K562 (cell line): ENCODE measurements around the gene GGT1. TPM values are rescaled to one million over a fixed set of nuclear protein-coding genes. Genes with fewer than 3 reads are reported as not detected.

ENCODE experiments used
- ATAC-seq: fragments of 200-7000 bp; cut with Tn5 transposase; 3 replicates; pipeline ENCODE4 v1.9.1; 2020; ENCODE audit warnings: moderate library complexity
- BruUV-seq: library from RNA; stranded (reverse); fragments of 400-500 nt; replicated peaks from 2 replicates; lab custom pipeline; 2021; lab: Mats Ljungman, UMichigan
- CTCF ChIA-PET: fragments of 300-600 bp; formaldehyde crosslinking; extraction: SDS; loops from one replicate; lab custom pipeline; 2021; ENCODE audit warnings: low intra/inter-chr PET ratio; lab: Yijun Ruan, JAX
- POLR2A ChIA-PET: fragments of 300-600, 350-650 bp; sonication (Branson Sonifier 250); formaldehyde crosslinking; extraction: SDS; loops from one replicate; lab custom pipeline; 2021; ENCODE audit warnings: antibody characterized with exemption, inconsistent platforms; lab: Yijun Ruan, JAX
- DNase-seq, 4 experiments: peaks; one replicate each; pipeline versions ENCODE4 v3.0.0 to v3.0.0-alpha.2; 2011 to 2018; ENCODE audit warnings: low spot score in 3 of 4, mixed read lengths in 3 of 4; ENCODE audit errors: extremely low read depth in 1 of 4
- FAIRE-seq: peaks from 2 replicates; lab custom pipeline; 2011; peaks lifted over from hg19 to GRCh38; lab: Jason Lieb, UNC
- H2AFZ ChIP-seq: 2 replicates; pipeline ENCODE4 v1.6.0; 2011; ENCODE audit warnings: low read depth, low read length, control low read depth, inconsistent platforms
- H3K27ac ChIP-seq: fragments of 200-600 bp; 3 replicates; pipeline ENCODE4 v1.8.0; 2011; ENCODE audit warnings: low read depth, mild to moderate bottlenecking, control low read depth, inconsistent platforms, low read length, moderate library complexity, mixed read lengths; ENCODE audit errors: extremely low read depth
- H3K27me3 ChIP-seq, 2 experiments: fragments of 300-600 bp in 1 of 2; 2 replicates in 1 of 2; 3 replicates in 1 of 2; pipeline versions ENCODE4 v1.6.0 to v1.8.0; 2011; ENCODE audit warnings: inconsistent platforms in 2 of 2, low read length in 2 of 2, mild to moderate bottlenecking in 1 of 2, mixed read lengths in 1 of 2, moderate library complexity in 1 of 2; ENCODE audit not compliant: control insufficient read depth in 2 of 2, insufficient read depth in 2 of 2
- H3K36me3 ChIP-seq: fragments of 300-600 bp; 3 replicates; pipeline ENCODE4 v1.8.0; 2011; ENCODE audit warnings: mild to moderate bottlenecking, low read length, inconsistent platforms; ENCODE audit not compliant: control insufficient read depth, insufficient read depth
- H3K4me1 ChIP-seq, 2 experiments: fragments of 200-600 bp in 1 of 2; replicated peaks in 1 of 2; 2 replicates in 1 of 2; 3 replicates in 1 of 2; pipeline versions ENCODE4 v1.5.1 to v1.8.0; 2011; ENCODE audit warnings: inconsistent platforms in 2 of 2, low read length in 2 of 2, mild to moderate bottlenecking in 1 of 2, mixed read lengths in 1 of 2, moderate library complexity in 1 of 2; ENCODE audit not compliant: control insufficient read depth in 2 of 2, insufficient read depth in 2 of 2
- H3K4me2 ChIP-seq: 2 replicates; pipeline ENCODE4 v1.6.1; 2011; ENCODE audit warnings: low read length, control low read depth, inconsistent platforms, mixed read lengths; ENCODE audit not compliant: insufficient read depth
- H3K4me3 ChIP-seq: fragments of 200-600 bp; sonication (generic), shearing (Covaris generic); 2 replicates; pipeline ENCODE4 v1.5.1; 2016; ENCODE audit warnings: control low read depth, inconsistent platforms
- H3K79me2 ChIP-seq: fragments of 200-600 bp; 3 replicates; pipeline ENCODE4 v1.8.0; 2011; ENCODE audit warnings: low read length, inconsistent platforms; ENCODE audit not compliant: control insufficient read depth, insufficient read depth
- H3K9ac ChIP-seq, 2 experiments: 2 replicates each; pipeline versions ENCODE4 v1.6.0 to v1.6.1; 2011; ENCODE audit warnings: low read depth in 2 of 2, low read length in 2 of 2, control low read depth in 1 of 2, inconsistent platforms in 1 of 2, mild to moderate bottlenecking in 1 of 2, mixed read lengths in 1 of 2; ENCODE audit not compliant: insufficient read depth in 1 of 2
- H3K9me1 ChIP-seq: one replicate; pipeline ENCODE4 v1.6.0; 2011; ENCODE audit warnings: inconsistent platforms, mild to moderate bottlenecking, low read length, moderate library complexity; ENCODE audit not compliant: control insufficient read depth, insufficient read depth
- H3K9me3 ChIP-seq: replicated peaks from 2 replicates; pipeline ENCODE4 v1.5.1; 2011; ENCODE audit warnings: low read depth, low read length, inconsistent platforms; ENCODE audit not compliant: control insufficient read depth, insufficient read depth
- H4K20me1 ChIP-seq: replicated peaks from 2 replicates; pipeline ENCODE4 v1.6.1; 2011; ENCODE audit warnings: low read length, inconsistent platforms, mixed read lengths; ENCODE audit not compliant: control insufficient read depth, insufficient read depth
- BCL6 ChIP-seq: fragments of 250-450 bp; sonication (Bioruptor Pico); IDR thresholded peaks from 2 replicates; pipeline ENCODE4 v1.4.0; 2020
- C11orf30 ChIP-seq: fragments of 450-650 bp; IDR thresholded peaks from 2 replicates; pipeline ENCODE4 v1.6.1; 2016; ENCODE audit warnings: low read depth, mild to moderate bottlenecking
- CHD4 ChIP-seq: fragments of 200-600 bp; sonication (generic); IDR thresholded peaks from 3 replicates; pipeline ENCODE4 v1.6.1; 2012; ENCODE audit warnings: low read depth, mild to moderate bottlenecking, mixed read lengths, low read length, inconsistent platforms; ENCODE audit not compliant: insufficient read depth, insufficient replicate concordance, poor library complexity, severe bottlenecking
- ELF2 ChIP-seq: fragments of 250-450 bp; sonication (Bioruptor Pico); IDR thresholded peaks from 2 replicates; pipeline ENCODE4 v1.5.0; 2021; ENCODE audit warnings: mild to moderate bottlenecking
- HMG20B ChIP-seq: fragments of 250-450 bp; sonication (Bioruptor Pico); IDR thresholded peaks from 2 replicates; pipeline ENCODE4 v1.5.0; 2021; ENCODE audit warnings: mild to moderate bottlenecking
- ILK ChIP-seq: fragments of 450-650 bp; IDR thresholded peaks from 2 replicates; pipeline ENCODE4 v1.6.1; 2016; ENCODE audit warnings: missing genetic modification characterization, low read depth, mild to moderate bottlenecking, missing compliant biosample characterization, moderate library complexity, borderline replicate concordance
- KHSRP ChIP-seq: fragments of 450-650 bp; IDR thresholded peaks from 2 replicates; pipeline ENCODE4 v1.6.1; 2017
- MTA1 ChIP-seq: fragments of 450-650 bp; IDR thresholded peaks from 2 replicates; pipeline ENCODE4 v1.6.1; 2017; ENCODE audit warnings: borderline replicate concordance
- MTA2 ChIP-seq: fragments of 450-650 bp; IDR thresholded peaks from 2 replicates; pipeline ENCODE4 v1.6.1; 2016; ENCODE audit warnings: low read depth
- MTF1 ChIP-seq: fragments of 250-450 bp; sonication (Bioruptor Pico); IDR thresholded peaks from 2 replicates; pipeline ENCODE4 v1.9.0; 2021; ENCODE audit warnings: moderate library complexity, mild to moderate bottlenecking, inconsistent platforms, borderline replicate concordance
- PYGO2 ChIP-seq: fragments of 450-650 bp; IDR thresholded peaks from 2 replicates; pipeline ENCODE4 v1.6.1; 2016; ENCODE audit warnings: mild to moderate bottlenecking, missing genetic modification characterization, moderate library complexity, missing compliant biosample characterization
- SAFB ChIP-seq: fragments of 200-400 bp; formaldehyde crosslinking; IDR thresholded peaks from 2 replicates; pipeline ENCODE4 v1.6.1; 2017; ENCODE audit warnings: low read depth, low read length, borderline replicate concordance
- STAT5A ChIP-seq: IDR thresholded peaks from 2 replicates; pipeline ENCODE4 v1.6.1; 2012; ENCODE audit warnings: low read length, inconsistent platforms, borderline replicate concordance
- TAF7 ChIP-seq: fragments of 450-650 bp; IDR thresholded peaks from 2 replicates; pipeline ENCODE4 v1.6.1; 2016; ENCODE audit warnings: missing genetic modification characterization, missing compliant biosample characterization
- TCF3 ChIP-seq: sonication (generic); formaldehyde crosslinking; IDR thresholded peaks from 2 replicates; pipeline ENCODE4 v1.4.0; 2020; ENCODE audit warnings: mild to moderate bottlenecking, missing genetic modification reagents
- ZFP1 ChIP-seq: fragments of 450-650 bp; formaldehyde crosslinking; IDR thresholded peaks from 2 replicates; pipeline ENCODE4 v1.4.0; 2020; ENCODE audit warnings: mild to moderate bottlenecking, mixed read lengths
- ZNF354B ChIP-seq: fragments of 250-450 bp; sonication (Bioruptor Pico); IDR thresholded peaks from 2 replicates; pipeline ENCODE4 v1.4.0; 2020
- WGBS: fragments of 100-300 bp; shearing (Covaris generic); methylation state at CpG from one replicate; pipeline ENCODE4 v1.1.6; 2016; ENCODE audit warnings: low coverage, mixed read lengths; ENCODE audit not compliant: insufficient coverage; ENCODE audit errors: missing lambda C conversion rate; 5-methylcytosine and 5-hydroxymethylcytosine counted together
- in situ Hi-C: fragments of 300-500 bp; cut with MboI; formaldehyde crosslinking; loops from 4 replicates; pipeline ENCODE4 v1.15.0; 2018; ENCODE audit warnings: inconsistent platforms, mixed read lengths
- intact Hi-C: fragments of 100-400 bp; cut with micrococcal nuclease; formaldehyde crosslinking; loops from 2 replicates; pipeline ENCODE4 v1.14.2; 2022
- polyA plus RNA-seq, 8 experiments: library from polyadenylated mRNA; depleted of rRNA in 4 of 8; stranded (reverse) in 5 of 8; unstranded in 3 of 8; fragments of >200 nt; fragmentation: Nextera tagmentation in 2 of 8; fragmentation: Illumina TruSeq in 1 of 8; extraction: Ambion mirVana in 2 of 8; extraction: Trizol in 1 of 8; gene quantifications; 2 replicates each; pipeline versions ENCODE4 v1.2.1 to v1.2.3, GENCODE V29; 2011 to 2014; ENCODE audit warnings: inconsistent platforms in 1 of 8, missing spikeins in 1 of 8
- total RNA-seq, 7 experiments: library from RNA; depleted of rRNA in 6 of 7; stranded (reverse); fragments of >200 nt in 6 of 7; fragmentation: Illumina TruSeq in 2 of 7; extraction: Trizol in 2 of 7; gene quantifications; 2 replicates each; pipeline versions ENCODE4 v1.2.1 to v1.2.3, GENCODE V29; 2011 to 2021; ENCODE audit warnings: low replicate concordance in 1 of 7
- TF ChIP-seq, protein P1 (sequence below): sonication (generic); formaldehyde crosslinking; IDR thresholded peaks from 2 replicates; pipeline ENCODE4 v1.8.0; 2022; ENCODE audit warnings: missing genetic modification reagents, mild to moderate bottlenecking, borderline replicate concordance
- TF ChIP-seq, protein P2 (sequence below): sonication (generic); IDR thresholded peaks from 2 replicates; pipeline ENCODE4 v1.6.1; 2016

GGT1 gene
- total and polyA plus RNA-seq, 9 of the 15 experiments (the other 6 are each of a cell fraction or from before 2014, with no cell fraction given) = 0.46 to 11.8 (median 6.9) TPM

DNA sequence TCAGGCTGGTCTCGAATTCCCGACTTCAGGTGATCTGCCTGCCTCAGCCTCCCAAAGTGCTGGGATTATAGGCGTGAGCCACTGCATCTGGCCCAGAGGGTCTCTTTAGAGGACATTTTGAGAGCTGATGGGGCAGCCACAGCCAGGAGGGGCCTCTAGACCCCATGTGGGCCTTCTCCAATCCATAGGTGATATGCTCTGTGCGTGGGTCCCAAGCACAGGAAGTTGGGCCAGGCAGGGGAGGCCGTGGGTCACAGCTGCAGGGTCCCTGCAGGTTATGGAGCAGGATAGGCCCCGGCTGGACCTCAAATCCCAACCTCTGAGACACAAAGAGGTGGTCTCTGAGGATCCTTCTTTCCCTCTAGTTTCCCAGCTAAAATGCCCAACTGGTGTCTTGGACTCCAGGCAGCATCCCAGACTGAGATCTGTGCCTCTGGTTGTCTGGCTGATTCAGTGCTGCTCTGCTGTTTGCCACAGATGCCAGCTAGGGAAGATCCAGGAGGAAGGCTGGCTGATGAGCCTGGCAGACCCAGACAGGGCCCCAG lies 11.6 kb upstream of the GGT1 start:
- intact Hi-C loops = no loop called here
- Histone ChIP-seq H3K4me3 (no peak overlapping the region), H3K36me3 (no peaks in the 10 kb centered on the region), H3K27ac (no peak overlapping the region), H3K4me1 (peaks cover 0 to 22% of the 10 kb centered on the region in 2 experiments; a peak in 2 of 5 replicates), H3K9me1 (no peaks in the 10 kb centered on the region), H2AFZ (no peak overlapping the region), H3K9me3 (no peaks in the 10 kb centered on the region), H3K27me3 (no peaks in the 10 kb centered on the region), H3K9ac (0 out of 4 replicates have a peak overlapping the region, but pooled peaks of 1 of the 2 experiments have one; percentile 17), H3K79me2 (no peaks in the 10 kb centered on the region), H3K4me2 (no peak overlapping the region), H4K20me1 (no peaks in the 10 kb centered on the region)
- no peak for ATAC-seq
- no peak for DNase-seq
- no TSS peak for BruUV-seq
- TF ChIP-seq TCF3 (no peak), ELF2 (CRISPR knock-in tag) (no peak), SAFB (no peak), ZNF354B (CRISPR knock-in tag) (no peak), ILK (tag) (no peak), C11orf30 (no peak), MTF1 (no peak), MTA1 (no peak), PYGO2 (tag) (no peak), ZFP1 (CRISPR knock-in tag) (no peak), KHSRP (no peak), CHD4 (no peak), BCL6 (CRISPR knock-in tag) (no peak), STAT5A (no peak), MTA2 (no peak), TAF7 (no peak), HMG20B (CRISPR knock-in tag) (no peak)
- TF ChIP-seq, protein P1, sequence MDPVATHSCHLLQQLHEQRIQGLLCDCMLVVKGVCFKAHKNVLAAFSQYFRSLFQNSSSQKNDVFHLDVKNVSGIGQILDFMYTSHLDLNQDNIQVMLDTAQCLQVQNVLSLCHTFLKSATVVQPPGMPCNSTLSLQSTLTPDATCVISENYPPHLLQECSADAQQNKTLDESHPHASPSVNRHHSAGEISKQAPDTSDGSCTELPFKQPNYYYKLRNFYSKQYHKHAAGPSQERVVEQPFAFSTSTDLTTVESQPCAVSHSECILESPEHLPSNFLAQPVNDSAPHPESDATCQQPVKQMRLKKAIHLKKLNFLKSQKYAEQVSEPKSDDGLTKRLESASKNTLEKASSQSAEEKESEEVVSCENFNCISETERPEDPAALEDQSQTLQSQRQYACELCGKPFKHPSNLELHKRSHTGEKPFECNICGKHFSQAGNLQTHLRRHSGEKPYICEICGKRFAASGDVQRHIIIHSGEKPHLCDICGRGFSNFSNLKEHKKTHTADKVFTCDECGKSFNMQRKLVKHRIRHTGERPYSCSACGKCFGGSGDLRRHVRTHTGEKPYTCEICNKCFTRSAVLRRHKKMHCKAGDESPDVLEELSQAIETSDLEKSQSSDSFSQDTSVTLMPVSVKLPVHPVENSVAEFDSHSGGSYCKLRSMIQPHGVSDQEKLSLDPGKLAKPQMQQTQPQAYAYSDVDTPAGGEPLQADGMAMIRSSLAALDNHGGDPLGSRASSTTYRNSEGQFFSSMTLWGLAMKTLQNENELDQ (CRISPR knock-in tag) = no peak
- TF ChIP-seq, protein P2, sequence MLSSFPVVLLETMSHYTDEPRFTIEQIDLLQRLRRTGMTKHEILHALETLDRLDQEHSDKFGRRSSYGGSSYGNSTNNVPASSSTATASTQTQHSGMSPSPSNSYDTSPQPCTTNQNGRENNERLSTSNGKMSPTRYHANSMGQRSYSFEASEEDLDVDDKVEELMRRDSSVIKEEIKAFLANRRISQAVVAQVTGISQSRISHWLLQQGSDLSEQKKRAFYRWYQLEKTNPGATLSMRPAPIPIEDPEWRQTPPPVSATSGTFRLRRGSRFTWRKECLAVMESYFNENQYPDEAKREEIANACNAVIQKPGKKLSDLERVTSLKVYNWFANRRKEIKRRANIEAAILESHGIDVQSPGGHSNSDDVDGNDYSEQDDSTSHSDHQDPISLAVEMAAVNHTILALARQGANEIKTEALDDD = no peak
- ChIA-PET CTCF (no interaction called here), POLR2A (interaction anchor here (0.7 to 1.2 kb wide), 3 partner anchors 11 to 27 kb away, joined by 3 read pairs; no protein-coding TSS in a partner anchor)
- FAIRE-seq = no peak
- 32% methylated on average over 6 of the region's 6 CpGs for WGBS
- in situ Hi-C loops = no loop called here
